HG03095 (cell line): ENCODE measurements around the gene OAS2.

Experiments
- ATAC-seq: cut with Tn5 transposase; IDR thresholded peaks from one replicate; pipeline ENCODE4 v1.9.1; 2021; ENCODE audit warnings: moderate library complexity; ENCODE audit not compliant: unreplicated experiment

The OAS2 gene

DNA sequence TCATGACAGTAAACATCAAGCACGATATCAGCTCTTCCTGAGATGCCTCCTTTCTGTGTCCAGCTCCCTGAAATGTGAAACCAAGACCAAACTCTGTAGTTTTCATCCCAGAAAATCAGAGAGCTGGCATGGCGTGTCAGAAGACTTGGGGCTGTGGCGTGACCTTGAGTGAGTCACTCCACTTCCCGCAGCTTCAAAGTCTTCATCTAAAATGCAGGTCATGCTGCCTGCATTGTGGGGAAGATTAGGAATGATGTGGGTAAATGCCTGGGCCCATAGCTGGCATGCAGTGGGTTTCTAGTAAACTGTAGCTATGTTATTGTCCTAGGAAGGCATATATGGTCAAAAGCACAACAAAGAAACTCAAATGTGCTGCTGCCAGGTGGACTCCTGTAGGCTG lies 28.8 kb downstream of the OAS2 start:
- ATAC-seq = no peak

- no peak for ATAC-seq
These were observed 32.4 kb downstream of the OAS2 start for GRCh38 chr12:113010701-113011100.

DNA sequence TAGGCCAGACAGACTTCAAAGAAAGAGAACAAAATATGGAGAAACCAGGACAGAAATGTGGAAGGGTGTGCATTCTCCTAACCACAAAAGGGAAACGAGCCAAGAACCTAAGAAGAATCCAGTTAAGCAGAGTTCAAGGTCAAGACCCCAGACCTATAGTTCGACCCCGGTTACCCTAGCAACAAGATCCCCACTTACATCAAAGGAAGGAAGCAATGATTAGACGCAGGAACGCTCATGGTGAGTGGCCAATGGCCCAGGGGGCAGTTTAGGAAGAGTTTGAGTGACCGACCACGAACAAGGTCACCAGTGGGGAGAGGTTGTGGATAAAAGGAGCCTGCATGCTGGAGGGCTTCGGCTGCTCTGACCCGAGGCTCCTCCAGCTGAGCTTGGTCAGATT lies 36.2 kb downstream of the OAS2 start:
- no peak for ATAC-seq

- ATAC-seq = no peak
These were observed 38.5 kb downstream of the OAS2 start for GRCh38 chr12:113016796-113017195.

GRCh38 chr12:113019025-113019424 lies 40.7 kb downstream of the OAS2 start:
- ATAC-seq = no peak

DNA sequence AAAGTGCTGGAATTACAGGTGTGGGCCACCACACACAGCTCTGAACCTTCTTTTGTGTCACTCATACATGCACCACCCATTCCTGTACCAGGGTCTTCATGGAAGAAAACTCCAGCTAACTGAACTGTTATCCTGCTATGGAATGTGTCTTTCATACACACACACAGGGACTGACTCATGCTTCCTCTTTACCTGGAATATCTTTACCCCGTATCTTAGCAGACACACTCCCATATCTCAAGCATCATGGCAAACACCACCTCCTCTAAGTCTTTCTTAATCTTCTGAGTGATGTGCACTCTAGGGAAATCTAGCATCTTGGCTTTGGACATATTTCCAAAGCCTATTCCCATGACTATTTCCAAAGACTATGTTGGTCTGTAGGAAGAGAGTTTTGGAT lies 43.2 kb downstream of the OAS2 start:
- no peak for ATAC-seq

DNA sequence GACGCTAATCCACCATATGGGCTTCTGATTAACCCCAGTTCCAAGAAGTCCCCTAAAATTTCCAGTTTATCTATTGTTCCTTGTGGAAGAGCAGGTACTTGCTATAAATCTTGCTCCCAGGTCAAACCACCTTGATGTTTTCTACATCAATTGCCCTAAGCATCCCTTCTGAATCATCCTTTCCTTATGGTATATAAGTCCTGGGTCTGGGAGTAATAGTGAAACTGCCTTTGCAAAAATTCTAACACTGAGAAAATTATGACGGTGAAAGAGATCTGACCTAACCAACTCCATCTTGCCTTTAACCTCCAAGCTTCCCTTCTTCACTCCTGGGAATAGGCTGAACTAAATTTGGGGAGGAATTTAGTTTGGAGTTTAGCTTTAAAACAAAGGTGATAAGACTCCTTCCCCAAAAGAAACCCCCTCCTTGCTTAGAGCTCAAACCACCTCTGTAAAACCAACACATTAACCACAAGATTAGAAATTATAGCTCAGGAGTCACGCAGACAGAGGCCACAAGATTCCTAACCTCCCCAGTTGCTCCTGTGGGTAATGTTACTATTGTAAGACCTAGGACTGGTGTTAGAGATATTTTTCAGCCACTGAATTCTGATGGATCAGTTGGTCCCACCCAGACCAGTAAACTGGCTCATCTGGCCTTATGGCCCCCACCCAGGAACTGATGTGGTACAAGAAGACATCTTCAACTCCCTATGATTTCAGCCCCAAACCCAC lies 44.4 kb downstream of the OAS2 start:
- ATAC-seq = no peak

DNA sequence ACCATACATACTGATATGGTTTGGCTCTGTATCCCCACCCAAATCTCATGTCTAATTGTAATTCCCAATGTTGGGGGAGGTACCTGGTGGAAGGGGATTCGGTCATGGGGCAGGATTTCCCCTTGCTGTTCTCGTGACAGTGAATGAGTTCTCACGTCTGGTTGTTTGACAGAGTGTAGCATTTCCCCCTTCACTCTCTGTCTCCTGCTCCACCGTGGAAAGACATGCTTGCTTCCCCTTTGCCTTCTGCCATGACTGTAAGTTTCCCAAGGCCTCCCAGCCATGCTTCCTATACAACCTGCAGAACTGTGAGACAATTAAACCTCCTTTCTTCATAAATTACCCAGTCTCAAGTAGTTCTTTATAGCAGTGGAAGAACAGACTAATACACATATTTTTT lies 49.4 kb downstream of the OAS2 start:
- no peak for ATAC-seq

DNA sequence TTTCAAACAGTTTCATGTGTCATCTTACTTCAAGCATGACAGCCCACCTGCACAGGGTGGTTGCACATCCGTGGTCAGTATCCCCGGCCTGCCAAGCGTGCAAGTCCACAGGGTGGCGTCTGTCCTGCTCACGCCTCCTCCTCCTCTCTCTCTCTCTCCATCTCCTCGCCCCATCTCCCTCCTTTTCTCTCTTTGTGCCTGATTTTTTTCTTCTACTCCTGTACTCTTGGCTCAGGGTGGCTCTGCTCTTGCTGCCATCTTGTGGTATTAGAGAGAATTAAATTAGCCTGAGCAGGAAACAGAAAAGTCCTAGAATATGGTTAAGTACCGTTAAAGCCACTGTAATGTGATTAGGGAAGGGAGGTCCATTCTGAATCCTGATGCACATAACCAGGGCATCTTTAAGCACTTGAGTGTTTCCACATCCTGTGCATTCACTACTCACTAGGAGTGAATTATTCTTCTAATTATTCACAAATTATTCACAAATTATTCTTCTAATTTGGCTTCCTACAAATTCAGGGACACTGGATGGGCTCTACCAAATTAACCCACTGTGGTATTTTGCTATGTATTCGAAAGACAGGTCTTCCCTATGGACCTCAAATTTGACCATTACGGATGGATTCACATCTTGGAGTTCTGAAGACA lies 52.7 kb downstream of the OAS2 start:
- no peak for ATAC-seq

DNA sequence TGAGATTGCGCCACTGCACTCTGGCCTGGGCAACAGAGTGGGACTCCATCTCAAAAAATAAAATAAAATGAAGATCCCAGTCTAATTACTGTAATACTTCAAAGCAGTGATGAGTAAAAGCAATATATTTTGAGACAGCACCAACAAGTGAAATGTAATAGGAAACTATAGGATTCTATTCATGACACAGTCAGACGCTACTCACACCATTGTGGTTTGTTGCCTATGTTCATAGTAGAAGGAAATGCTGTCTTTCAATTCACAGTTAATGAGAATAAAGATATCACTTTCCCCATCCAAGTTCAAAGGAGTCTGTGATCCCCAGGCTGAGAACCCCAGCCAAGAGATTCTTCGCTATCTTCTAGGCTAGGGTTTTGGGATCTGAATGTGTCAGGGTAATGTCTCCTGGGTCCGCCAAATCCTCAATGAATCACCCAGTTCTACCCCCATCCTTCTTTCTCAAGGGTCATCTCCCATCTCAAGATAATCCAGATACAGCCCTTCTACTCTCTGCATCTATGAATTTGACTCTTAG lies 61.7 kb downstream of the OAS2 start:
- no peak for ATAC-seq

DNA sequence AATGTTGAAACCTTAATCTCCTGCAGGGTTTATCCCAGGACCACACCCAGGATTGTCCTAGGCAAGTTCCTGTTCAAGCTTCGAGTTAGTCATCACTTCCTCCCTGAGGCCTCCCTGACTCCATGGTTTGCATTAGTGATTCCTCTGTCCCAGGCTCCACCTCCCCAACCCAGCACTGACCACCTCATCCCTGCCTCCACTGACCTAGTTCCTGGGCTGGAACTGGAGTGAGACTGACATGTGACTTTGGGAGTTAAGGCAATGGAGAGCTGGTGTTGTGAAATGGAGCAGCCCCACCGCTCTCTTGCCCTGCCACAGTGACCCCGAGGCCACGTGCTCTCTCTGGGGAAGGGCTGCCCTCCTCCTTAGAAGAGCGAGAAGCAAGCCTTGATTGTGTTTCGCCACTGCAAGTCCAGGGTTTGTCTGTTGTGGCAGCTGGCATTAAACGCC lies 62.4 kb downstream of the OAS2 start:
- ATAC-seq = no peak

DNA sequence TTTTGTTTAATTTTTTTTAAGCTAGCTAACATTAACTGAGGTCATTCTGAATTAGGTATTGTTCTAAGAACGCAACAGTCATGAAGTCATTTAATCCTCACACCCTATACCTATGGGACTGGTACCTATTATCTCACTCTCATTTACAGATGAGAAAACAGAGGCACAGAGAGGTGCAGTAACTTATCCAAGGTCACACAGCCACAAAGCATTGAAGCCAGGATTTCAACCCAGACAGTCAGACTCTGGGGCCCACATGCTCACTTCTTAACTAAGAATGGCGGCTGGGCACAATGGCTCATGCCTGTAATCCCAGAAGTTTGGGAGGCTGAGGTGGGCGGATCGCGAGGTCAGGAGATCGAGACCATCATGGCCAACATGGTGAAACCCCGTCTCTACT lies 63.2 kb downstream of the OAS2 start:
- no peak for ATAC-seq

DNA sequence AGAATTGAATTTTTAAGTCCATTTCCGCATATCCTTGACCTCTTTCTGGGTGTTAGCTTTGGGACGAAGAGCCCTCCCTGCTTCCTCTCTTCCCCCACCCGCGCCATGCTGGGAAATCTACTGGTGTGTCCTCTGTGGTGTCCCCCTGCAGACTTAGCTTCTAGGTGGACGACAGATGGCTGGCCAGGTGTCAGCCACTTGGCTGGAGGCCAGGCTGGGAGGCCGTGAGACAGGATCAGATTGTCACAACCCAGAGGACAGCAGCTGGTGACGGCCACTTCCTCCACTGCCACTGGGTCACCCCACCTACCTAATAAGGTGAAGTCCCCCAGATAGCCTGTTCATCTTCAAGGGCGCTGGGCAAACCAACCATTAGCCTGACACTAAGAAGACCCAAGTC lies 64.9 kb downstream of the OAS2 start:
- no peak for ATAC-seq

GRCh38 chr12:113044516-113044915 lies 66.2 kb downstream of the OAS2 start:
- ATAC-seq = no peak

DNA sequence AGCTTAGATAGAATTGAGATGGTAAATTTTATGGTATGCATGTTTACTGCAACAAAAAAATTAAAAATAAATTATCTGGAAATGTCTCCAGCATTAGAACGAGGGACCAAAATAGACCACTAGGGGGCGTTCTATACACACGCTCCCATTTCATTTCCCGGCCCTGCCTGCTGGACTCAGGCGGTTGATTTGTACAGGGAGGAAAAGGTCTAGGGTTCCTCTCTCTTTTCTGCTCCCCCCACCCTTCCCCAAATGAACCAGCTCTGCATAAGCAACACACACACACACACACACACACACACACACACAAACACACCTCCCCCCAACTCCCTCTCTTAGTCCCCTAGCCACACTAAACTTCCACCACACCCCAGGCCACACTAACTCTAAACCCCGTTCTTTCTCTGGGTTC lies 70.4 kb downstream of the OAS2 start:
- ATAC-seq = no peak

- no peak for ATAC-seq
These were observed 71.8 kb downstream of the OAS2 start for GRCh38 chr12:113049976-113050742.

- ATAC-seq = no peak
These were observed 72.5 kb downstream of the OAS2 start for GRCh38 chr12:113050795-113051194.

- ATAC-seq = no peak
These were observed 73.4 kb downstream of the OAS2 start for GRCh38 chr12:113051759-113052158.

- ATAC-seq = no peak
These were observed 74.0 kb downstream of the OAS2 start for GRCh38 chr12:113052326-113052725.

- ATAC-seq = no peak
These were observed 76.7 kb downstream of the OAS2 start for GRCh38 chr12:113054948-113055486.

- ATAC-seq = no peak
These were observed 77.5 kb downstream of the OAS2 start for GRCh38 chr12:113055594-113056380.
